OCI-LY7 (cell line): ENCODE results near the gene ESPNL. TPM values are rescaled to one million over a fixed set of nuclear protein-coding genes. Genes with fewer than 3 reads are reported as not detected.

Experiments used
- BruUV-seq: library from RNA; stranded (reverse); fragments of 400-500 nt; replicated peaks from 2 replicates; lab custom pipeline; 2021; lab: Mats Ljungman, UMichigan
- CTCF ChIA-PET: fragments of 300-600 bp; sonication (Branson Sonifier 250); formaldehyde crosslinking; loops from one replicate; lab custom pipeline; 2022; ENCODE audit warnings: antibody characterized with exemption; ENCODE audit not compliant: unreplicated experiment; lab: Charles Lee
- POLR2A ChIA-PET: fragments of 300-600 bp; sonication (Branson Sonifier 250); formaldehyde crosslinking; loops from one replicate; lab custom pipeline; 2022; ENCODE audit warnings: antibody characterized with exemption; lab: Charles Lee
- DNase-seq: peaks from one replicate; pipeline ENCODE4 v3.0.0-alpha.2; 2015; ENCODE audit warnings: low spot score
- H2AFZ ChIP-seq: fragments of 200-600 bp; sonication (generic), shearing (Covaris generic); 2 replicates; pipeline ENCODE4 v1.6.1; 2014; ENCODE audit warnings: mild to moderate bottlenecking, antibody characterized with exemption, low read length, moderate library complexity
- H3K27ac ChIP-seq: fragments of 200-600 bp; sonication (generic); 2 replicates; pipeline ENCODE4 v1.5.1; 2014; ENCODE audit warnings: mixed run types, low read depth, mild to moderate bottlenecking, moderate library complexity, low read length, inconsistent platforms; ENCODE audit not compliant: poor library complexity, severe bottlenecking
- H3K36me3 ChIP-seq: fragments of 200-600 bp; sonication (generic); 2 replicates; pipeline ENCODE4 v1.6.1; 2014; ENCODE audit warnings: mild to moderate bottlenecking, antibody characterized with exemption, low read length, moderate library complexity, mixed read lengths; ENCODE audit not compliant: insufficient read depth
- H3K4me1 ChIP-seq: fragments of 200-600 bp; sonication (generic); 2 replicates; pipeline ENCODE4 v1.5.1; 2014; ENCODE audit warnings: mild to moderate bottlenecking, low read length; ENCODE audit not compliant: insufficient read depth, poor library complexity, severe bottlenecking
- H3K4me2 ChIP-seq: fragments of 200-600 bp; sonication (generic); 2 replicates; pipeline ENCODE4 v1.6.1; 2014; ENCODE audit warnings: mild to moderate bottlenecking, low read length
- H3K4me3 ChIP-seq: fragments of 200-600 bp; sonication (generic); 2 replicates; pipeline ENCODE4 v1.5.1; 2014; ENCODE audit warnings: mild to moderate bottlenecking, low read depth, low read length; ENCODE audit not compliant: poor library complexity, severe bottlenecking
- H3K79me2 ChIP-seq: fragments of 200-600 bp; sonication (generic); 2 replicates; pipeline ENCODE4 v1.6.1; 2016; ENCODE audit warnings: low read depth, mild to moderate bottlenecking, low read length, moderate library complexity, mixed read lengths; ENCODE audit not compliant: insufficient read depth
- H3K9me2 ChIP-seq: fragments of 200-600 bp; sonication (generic); 2 replicates; pipeline ENCODE4 v1.6.1; 2016; ENCODE audit warnings: mild to moderate bottlenecking, low read length, mixed read lengths; ENCODE audit not compliant: insufficient read depth
- H3K9me3 ChIP-seq: fragments of 200-600 bp; sonication (generic); 2 replicates; pipeline ENCODE4 v1.6.1; 2014; ENCODE audit warnings: mild to moderate bottlenecking, mixed run types, low read length, mixed read lengths
- H4K20me1 ChIP-seq: fragments of 200-600 bp; sonication (generic); 2 replicates; pipeline ENCODE4 v1.6.1; 2014; ENCODE audit warnings: mild to moderate bottlenecking, antibody characterized with exemption, low read length, moderate library complexity, mixed read lengths; ENCODE audit not compliant: insufficient read depth
- EZH2phosphoT487 ChIP-seq: fragments of 200-600 bp; sonication (generic); IDR thresholded peaks from 2 replicates; pipeline ENCODE4 v1.6.1; 2018; ENCODE audit warnings: low read depth, borderline replicate concordance, mild to moderate bottlenecking, mixed run types, antibody characterized with exemption, low read length, moderate library complexity, mixed read lengths
- intact Hi-C: fragments of 100-400 bp; cut with micrococcal nuclease; formaldehyde crosslinking; loops from one replicate; pipeline ENCODE4 v1.10.0; 2022; ENCODE audit not compliant: unreplicated experiment
- total RNA-seq, 2 experiments: library from RNA; depleted of rRNA in 1 of 2; stranded (reverse); fragments of >200 nt in 1 of 2; shearing (Covaris generic) in 1 of 2; gene quantifications; 2 replicates each; pipeline ENCODE4 v1.2.3, GENCODE V29; 2014 to 2022
- TF ChIP-seq, protein P1 (sequence below): fragments of 200-600 bp; sonication (generic); conservative IDR thresholded peaks from 2 replicates; pipeline ENCODE4 v1.5.1; 2014; ENCODE audit warnings: mild to moderate bottlenecking, antibody characterized with exemption, low read length, moderate library complexity, mixed read lengths

ESPNL gene
- total RNA-seq, 2 experiments from 2014 or later = 5.0 to 7.7 TPM

DNA sequence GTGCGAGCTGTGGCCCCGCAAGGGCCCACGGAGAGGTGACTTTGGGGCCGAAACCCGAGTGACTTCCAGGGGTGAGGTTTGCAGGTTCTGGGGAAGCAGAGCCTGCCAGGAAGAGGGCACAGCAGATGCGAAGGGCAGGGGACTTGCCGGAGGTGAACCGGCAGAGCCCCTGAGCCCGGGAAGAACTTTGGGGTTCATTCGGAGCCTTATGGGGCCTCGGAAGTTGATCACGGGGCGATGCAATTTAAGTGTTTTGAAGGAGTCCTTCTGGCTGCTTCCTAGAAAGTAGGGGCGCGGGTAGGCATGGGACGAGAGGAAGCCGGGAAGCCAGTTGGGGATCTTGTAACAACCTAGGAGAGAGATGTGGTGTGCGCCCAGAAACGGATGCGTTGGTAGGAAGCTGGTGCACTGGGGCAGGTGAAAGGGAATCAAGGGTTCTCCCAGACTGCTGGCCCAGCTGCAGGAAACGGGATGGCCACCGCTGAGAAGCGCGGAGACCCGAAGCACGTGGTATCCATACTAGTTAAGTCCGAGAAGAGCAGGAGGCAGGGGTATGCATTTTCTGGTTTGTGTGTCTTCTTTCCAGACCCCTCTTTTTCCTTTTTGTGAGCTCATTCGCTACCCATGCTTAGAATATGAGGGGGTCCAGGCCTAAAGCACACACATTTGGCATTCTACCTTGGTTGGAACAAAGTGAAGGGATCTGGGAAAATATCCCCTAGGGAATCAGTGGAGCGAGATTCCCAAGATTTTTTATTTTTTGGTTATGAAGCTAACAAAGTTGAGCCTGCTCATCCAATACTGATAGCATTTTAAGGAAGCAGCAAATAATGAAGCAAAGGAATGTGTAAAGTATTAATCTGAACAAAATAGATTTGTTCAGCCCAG lies 38.6 kb upstream of the ESPNL start:
- Histone ChIP-seq H3K36me3 (peaks cover 21% of the 10 kb centered on the region), H4K20me1 (no peaks in the 10 kb centered on the region)
- intact Hi-C loops = loop anchor here (5.0 kb wide), 2 partner anchors 94 to 369 kb away; partner anchors contain the start of gene UBE2F

DNA sequence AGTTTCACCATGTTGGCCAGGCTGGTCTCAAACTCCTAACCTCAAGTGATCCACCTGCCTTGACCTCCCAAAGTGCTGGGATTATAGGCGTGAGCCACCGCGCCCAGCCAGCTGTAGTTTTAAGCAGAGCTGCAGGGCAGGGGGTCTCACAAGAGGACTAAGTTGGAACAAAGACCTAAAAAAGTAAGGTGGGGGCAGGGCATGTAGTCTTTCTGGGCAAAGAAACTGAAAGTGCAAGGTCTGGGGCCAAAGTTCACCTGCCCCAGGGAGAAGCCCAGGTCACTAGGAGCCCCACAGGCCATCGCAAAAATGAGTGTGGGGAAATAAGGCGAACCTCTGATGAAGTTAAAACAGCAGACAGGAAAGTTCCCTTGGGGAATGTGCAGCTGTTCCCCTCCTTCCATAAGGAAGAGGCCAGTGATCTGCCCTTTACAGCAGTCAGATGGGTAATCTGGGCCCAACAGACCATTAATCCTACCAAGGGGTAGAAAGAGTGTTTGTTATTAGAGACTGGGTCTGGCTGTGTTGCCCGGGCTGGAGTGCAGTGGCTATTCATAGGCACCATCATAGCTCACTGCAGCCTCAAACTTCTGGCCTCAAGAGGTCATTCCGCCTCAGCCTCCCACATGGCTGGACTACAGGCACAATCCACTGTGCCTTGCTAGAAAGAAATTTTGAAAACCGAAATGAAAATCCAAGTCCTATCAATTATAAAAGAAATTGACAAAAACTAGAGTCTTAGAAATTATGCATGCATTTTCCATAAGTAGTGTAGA lies 36.5 kb upstream of the ESPNL start:
- no peaks in the 10 kb centered on the region for H3K9me3 ChIP-seq
- H4K20me1 ChIP-seq = no peaks in the 10 kb centered on the region
- H3K36me3 ChIP-seq = peaks cover 41% of the 10 kb centered on the region
- POLR2A ChIA-PET = no interaction called here
- no peak overlapping the region for H2AFZ ChIP-seq
- CTCF ChIA-PET = no interaction called here
- no peak overlapping the region for H3K27ac ChIP-seq
- no TSS peak for BruUV-seq
- TF ChIP-seq, protein P1, sequence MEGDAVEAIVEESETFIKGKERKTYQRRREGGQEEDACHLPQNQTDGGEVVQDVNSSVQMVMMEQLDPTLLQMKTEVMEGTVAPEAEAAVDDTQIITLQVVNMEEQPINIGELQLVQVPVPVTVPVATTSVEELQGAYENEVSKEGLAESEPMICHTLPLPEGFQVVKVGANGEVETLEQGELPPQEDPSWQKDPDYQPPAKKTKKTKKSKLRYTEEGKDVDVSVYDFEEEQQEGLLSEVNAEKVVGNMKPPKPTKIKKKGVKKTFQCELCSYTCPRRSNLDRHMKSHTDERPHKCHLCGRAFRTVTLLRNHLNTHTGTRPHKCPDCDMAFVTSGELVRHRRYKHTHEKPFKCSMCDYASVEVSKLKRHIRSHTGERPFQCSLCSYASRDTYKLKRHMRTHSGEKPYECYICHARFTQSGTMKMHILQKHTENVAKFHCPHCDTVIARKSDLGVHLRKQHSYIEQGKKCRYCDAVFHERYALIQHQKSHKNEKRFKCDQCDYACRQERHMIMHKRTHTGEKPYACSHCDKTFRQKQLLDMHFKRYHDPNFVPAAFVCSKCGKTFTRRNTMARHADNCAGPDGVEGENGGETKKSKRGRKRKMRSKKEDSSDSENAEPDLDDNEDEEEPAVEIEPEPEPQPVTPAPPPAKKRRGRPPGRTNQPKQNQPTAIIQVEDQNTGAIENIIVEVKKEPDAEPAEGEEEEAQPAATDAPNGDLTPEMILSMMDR = no peak
- no peak for TF ChIP-seq EZH2phosphoT487
- H3K4me1 ChIP-seq = peaks cover 25% of the 10 kb centered on the region
- no peak overlapping the region for H3K4me3 ChIP-seq
- intact Hi-C loops = loop anchor here (5.0 kb wide), 2 partner anchors 96 to 371 kb away; partner anchors contain the start of gene UBE2F
- no peak overlapping the region for H3K4me2 ChIP-seq
- no peaks in the 10 kb centered on the region for H3K9me2 ChIP-seq
- no peak for DNase-seq
- peaks cover 14% of the 10 kb centered on the region; the same call in 1 of the 2 replicates for H3K79me2 ChIP-seq

More for the DNA sequence above, 38.6 kb upstream of the ESPNL start:
- Histone ChIP-seq H3K4me1 (peaks cover 25% of the 10 kb centered on the region), H3K79me2 (peaks cover 14% of the 10 kb centered on the region; the same call in 1 of the 2 replicates), H3K9me2 (no peaks in the 10 kb centered on the region), H2AFZ (peak overlapping the region; percentile 43; the same call in 1 of the 2 replicates), H3K4me2 (peak overlapping the region; percentile 84), H3K9me3 (no peaks in the 10 kb centered on the region), H3K4me3 (peak overlapping the region; percentile 79), H3K27ac (peak overlapping the region; percentile 34)
- ChIA-PET POLR2A (interaction anchor here (0.6 to 1.6 kb wide), 7 partner anchors 10 to 389 kb away, joined by 3 to 5 read pairs (median 3); no protein-coding TSS in a partner anchor), CTCF (interaction anchor here (0.5 to 0.7 kb wide), 2 partner anchors 15 to 89 kb away, joined by 3 read pairs; no protein-coding TSS in a partner anchor)
- no TSS peak for BruUV-seq
- DNase-seq = peak; percentile 40
- no peak for TF ChIP-seq EZH2phosphoT487
- TF ChIP-seq, protein P1 = no peak
